SU-DHL-6 (cell line): ENCODE data around the gene LHX3.

Experiments used
- H2AFZ ChIP-seq: fragments of 200-600 bp; sonication (generic); 2 replicates; pipeline ENCODE4 v1.6.1; 2014; ENCODE audit warnings: low read depth, mild to moderate bottlenecking, moderate library complexity, mixed read lengths, antibody characterized with exemption, low read length; ENCODE audit not compliant: severe bottlenecking
- H3F3A ChIP-seq: fragments of 200-600 bp; shearing (Covaris generic); 2 replicates; pipeline ENCODE4 v1.6.0; 2016; ENCODE audit warnings: antibody characterized with exemption, mild to moderate bottlenecking; ENCODE audit not compliant: insufficient read depth
- H3K27ac ChIP-seq: fragments of 200-600 bp; sonication (generic); 2 replicates; pipeline ENCODE4 v1.5.1; 2016; ENCODE audit warnings: low read depth, mild to moderate bottlenecking, low read length, moderate library complexity, mixed read lengths
- H3K27me3 ChIP-seq: fragments of 200-600 bp; sonication (generic), shearing (Covaris generic); 2 replicates; pipeline ENCODE4 v1.6.0; 2014; ENCODE audit warnings: mild to moderate bottlenecking, low read length
- H3K36me3 ChIP-seq: fragments of 200-600 bp; sonication (generic); 2 replicates; pipeline ENCODE4 v1.6.1; 2014; ENCODE audit warnings: mild to moderate bottlenecking, low read length, mixed read lengths
- H3K4me2 ChIP-seq: fragments of 300-600, 200-600 bp; shearing (Covaris generic), sonication (generic); 2 replicates; pipeline ENCODE4 v1.6.0; 2014; ENCODE audit warnings: low read length, low read depth, mild to moderate bottlenecking; ENCODE audit not compliant: poor library complexity, severe bottlenecking
- H3K4me3 ChIP-seq: fragments of 200-600 bp; sonication (generic); 2 replicates; pipeline ENCODE4 v1.5.1; 2014; ENCODE audit warnings: antibody characterized with exemption, low read length, mild to moderate bottlenecking, mixed read lengths; ENCODE audit not compliant: insufficient read depth, poor library complexity, severe bottlenecking
- H3K79me2 ChIP-seq: fragments of 200-600 bp; sonication (generic); 2 replicates; pipeline ENCODE4 v1.6.1; 2014; ENCODE audit warnings: mild to moderate bottlenecking, low read length, moderate library complexity; ENCODE audit not compliant: insufficient read depth
- H3K9ac ChIP-seq: fragments of 200-600 bp; sonication (generic); 2 replicates; pipeline ENCODE4 v1.7.0; 2014; ENCODE audit warnings: mild to moderate bottlenecking, low read length
- H3K9me2 ChIP-seq: fragments of 200-600 bp; sonication (generic); replicated peaks from 2 replicates; pipeline ENCODE4 v1.6.1; 2014; ENCODE audit warnings: low read length; ENCODE audit not compliant: insufficient read depth
- H3K9me3 ChIP-seq: fragments of 200-600 bp; sonication (generic); 2 replicates; pipeline ENCODE4 v1.6.1; 2014; ENCODE audit warnings: low read length, mixed read lengths; ENCODE audit not compliant: insufficient read depth
- H4K20me1 ChIP-seq: fragments of 200-600 bp; sonication (generic); 2 replicates; pipeline ENCODE4 v1.6.1; 2014; ENCODE audit warnings: low read depth, mild to moderate bottlenecking, antibody characterized with exemption, low read length, moderate library complexity, mixed read lengths
- CTCF ChIP-seq: fragments of 200-600 bp; sonication (generic); IDR thresholded peaks from one replicate; pipeline ENCODE4 v1.5.1; 2017; ENCODE audit warnings: antibody characterized with exemption, mild to moderate bottlenecking, low read length, moderate library complexity; ENCODE audit not compliant: insufficient read depth, poor library complexity, severe bottlenecking
- EZH2phosphoT487 ChIP-seq: fragments of 200-600 bp; sonication (generic), shearing (Covaris generic); conservative IDR thresholded peaks from 2 replicates; pipeline ENCODE4 v1.6.1; 2018; ENCODE audit warnings: mild to moderate bottlenecking, antibody characterized with exemption, low read length, moderate library complexity, mixed read lengths

Gene LHX3

GRCh38 chr9:136149337-136149736 is 55.6 kb downstream of the LHX3 start:
- Histone ChIP-seq H3K9me3 (no peaks in the 10 kb centered on the region), H3F3A (no peaks in the 10 kb centered on the region), H4K20me1 (no peaks in the 10 kb centered on the region), H3K4me2 (no peak overlapping the region), H3K9ac (no peak overlapping the region), H3K27ac (no peak overlapping the region), H3K9me2 (no peaks in the 10 kb centered on the region), H2AFZ (no peak overlapping the region), H3K79me2 (no peaks in the 10 kb centered on the region), H3K36me3 (no peaks in the 10 kb centered on the region), H3K27me3 (no peaks in the 10 kb centered on the region), H3K4me3 (no peak overlapping the region)
- no peak for TF ChIP-seq EZH2phosphoT487
- no peak for TF ChIP-seq CTCF

- H3K9me2 ChIP-seq: no peaks in the 10 kb centered on the region
- no peaks in the 10 kb centered on the region for H4K20me1 ChIP-seq
- H3K79me2 ChIP-seq: no peaks in the 10 kb centered on the region
- H2AFZ ChIP-seq: no peak overlapping the region
- H3K27ac ChIP-seq: no peak overlapping the region
- no peaks in the 10 kb centered on the region for H3K9me3 ChIP-seq
- H3K4me3 ChIP-seq: no peak overlapping the region
- no peaks in the 10 kb centered on the region for H3K36me3 ChIP-seq
- no peak overlapping the region for H3K4me2 ChIP-seq
- no peak overlapping the region for H3K9ac ChIP-seq
- no peaks in the 10 kb centered on the region for H3K27me3 ChIP-seq
- H3F3A ChIP-seq: no peaks in the 10 kb centered on the region
- TF ChIP-seq EZH2phosphoT487 (no peak), CTCF (no peak)
Measured at GRCh38 chr9:136148766-136149165, 56.2 kb downstream of the LHX3 start.

- Histone ChIP-seq H3K36me3 (no peaks in the 10 kb centered on the region), H4K20me1 (no peaks in the 10 kb centered on the region), H3K27ac (no peak overlapping the region), H3K4me2 (no peak overlapping the region), H3F3A (no peaks in the 10 kb centered on the region), H3K9ac (no peak overlapping the region), H3K9me2 (no peaks in the 10 kb centered on the region), H3K27me3 (no peaks in the 10 kb centered on the region), H3K4me3 (no peak overlapping the region), H2AFZ (no peak overlapping the region), H3K79me2 (no peaks in the 10 kb centered on the region), H3K9me3 (no peaks in the 10 kb centered on the region)
- TF ChIP-seq EZH2phosphoT487 (no peak), CTCF (no peak)
Measured at GRCh38 chr9:136147890-136148714, 56.8 kb downstream of the LHX3 start.
